ENCODE measurements around the gene EMC10. TPM values are rescaled to one million over a fixed set of nuclear protein-coding genes. Genes with fewer than 3 reads are reported as not detected.

The EMC10 gene
- total and polyA plus RNA-seq, 4 donors: 17.1 to 132 (median 40.5) TPM

DNA sequence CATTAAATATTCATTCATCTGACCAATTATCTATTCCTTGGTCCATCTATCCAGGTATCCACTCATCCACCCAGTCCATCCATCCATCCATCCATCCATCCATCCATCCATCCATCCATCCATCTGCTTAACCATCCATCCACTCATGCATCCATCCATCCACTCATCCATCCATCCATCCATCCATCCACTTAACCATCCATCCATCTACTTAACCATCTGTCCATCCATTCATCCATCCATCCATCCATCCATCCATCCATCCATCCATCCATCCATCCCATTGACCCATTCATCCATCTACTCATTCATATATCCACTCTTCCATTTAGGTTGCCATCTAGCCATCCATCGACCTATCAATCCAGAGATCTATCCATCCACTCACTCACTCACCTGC is 32.2 kb upstream of the EMC10 start:
- no peak for DNase-seq (ENCODE audit: low spot score)
- Histone ChIP-seq H3K4me1 (ENCODE audit: control insufficient read depth in 4 of 4, insufficient read depth in 4 of 4, low read length in 3 of 4) (no peaks in the 10 kb centered on the region), H3K27me3 (ENCODE audit: control insufficient read depth in 4 of 4, insufficient read depth in 4 of 4, low read length in 3 of 4) (peaks cover 0 to 2% (median 0%) of the 10 kb centered on the region in 4 donors), H3K9ac (ENCODE audit: low read depth in 1 of 2, low read length in 2 of 2) (no peak overlapping the region), H3K36me3 (ENCODE audit: control insufficient read depth in 4 of 4, insufficient read depth in 3 of 4, low read depth in 1 of 4, low read length in 3 of 4) (no peaks in the 10 kb centered on the region), H3K27ac (ENCODE audit: low read depth in 1 of 2, low read length in 2 of 2) (no peak overlapping the region), H3K4me3 (ENCODE audit: low read depth in 1 of 3, low read length in 3 of 3) (no peak overlapping the region), H3K9me3 (ENCODE audit: control insufficient read depth in 4 of 4, low read length in 3 of 4) (no peaks in the 10 kb centered on the region)
- no peak for TF ChIP-seq HNF4G (IDR thresholded peaks at IDR 0.05)
- TF ChIP-seq FOXA2 (IDR thresholded peaks at IDR 0.05): no peak
- no peak for TF ChIP-seq YY1 (IDR thresholded peaks at IDR 0.05)
- WGBS: 60% methylated on average over 1 of the region's 1 CpG

DNA sequence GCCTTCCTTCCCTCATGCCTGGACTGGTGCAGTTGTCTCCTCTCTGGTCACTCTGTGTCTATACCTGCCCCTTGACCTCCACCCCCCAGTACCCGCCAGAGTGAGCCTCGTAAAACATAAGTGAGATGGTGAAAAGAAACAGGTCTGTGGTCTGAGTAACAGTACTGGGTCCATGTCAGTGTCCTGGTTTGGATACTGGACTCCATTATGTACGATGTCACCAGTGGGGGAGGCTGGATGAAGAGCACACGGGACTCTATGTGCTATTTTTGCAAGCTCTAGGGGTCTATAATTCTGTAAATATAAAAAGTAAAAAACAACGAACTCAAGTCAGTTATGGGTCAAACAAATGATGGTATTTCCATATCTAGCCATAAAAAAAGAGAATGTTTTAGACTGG is 29.3 kb upstream of the EMC10 start:
- no peak for DNase-seq (ENCODE audit: low spot score)
- peaks cover 0 to 2% (median 0%) of the 10 kb centered on the region in 4 donors for H3K27me3 ChIP-seq (ENCODE audit: control insufficient read depth in 4 of 4, insufficient read depth in 4 of 4, low read length in 3 of 4)
- no peak overlapping the region for H3K27ac ChIP-seq (ENCODE audit: low read depth in 1 of 2, low read length in 2 of 2)
- WGBS: 86% methylated on average over 5 of the region's 5 CpGs
- no peaks in the 10 kb centered on the region for H3K9me3 ChIP-seq (ENCODE audit: control insufficient read depth in 4 of 4, low read length in 3 of 4)
- no peak for TF ChIP-seq HNF4A (conservative IDR thresholded peaks at IDR 0.05)
- no peak for TF ChIP-seq YY1 (IDR thresholded peaks at IDR 0.05)
- TF ChIP-seq JUND (IDR thresholded peaks at IDR 0.05): no peak
- TF ChIP-seq, protein P1, sequence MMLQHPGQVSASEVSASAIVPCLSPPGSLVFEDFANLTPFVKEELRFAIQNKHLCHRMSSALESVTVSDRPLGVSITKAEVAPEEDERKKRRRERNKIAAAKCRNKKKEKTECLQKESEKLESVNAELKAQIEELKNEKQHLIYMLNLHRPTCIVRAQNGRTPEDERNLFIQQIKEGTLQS (IDR thresholded peaks at IDR 0.05): no peak
- TF ChIP-seq, protein P2, sequence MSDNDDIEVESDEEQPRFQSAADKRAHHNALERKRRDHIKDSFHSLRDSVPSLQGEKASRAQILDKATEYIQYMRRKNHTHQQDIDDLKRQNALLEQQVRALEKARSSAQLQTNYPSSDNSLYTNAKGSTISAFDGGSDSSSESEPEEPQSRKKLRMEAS (IDR thresholded peaks at IDR 0.05): no peak
- TF ChIP-seq FOXA1 (IDR thresholded peaks at IDR 0.05): no peak
- no peak for TF ChIP-seq HNF4G (IDR thresholded peaks at IDR 0.05)
- TF ChIP-seq, protein P3, sequence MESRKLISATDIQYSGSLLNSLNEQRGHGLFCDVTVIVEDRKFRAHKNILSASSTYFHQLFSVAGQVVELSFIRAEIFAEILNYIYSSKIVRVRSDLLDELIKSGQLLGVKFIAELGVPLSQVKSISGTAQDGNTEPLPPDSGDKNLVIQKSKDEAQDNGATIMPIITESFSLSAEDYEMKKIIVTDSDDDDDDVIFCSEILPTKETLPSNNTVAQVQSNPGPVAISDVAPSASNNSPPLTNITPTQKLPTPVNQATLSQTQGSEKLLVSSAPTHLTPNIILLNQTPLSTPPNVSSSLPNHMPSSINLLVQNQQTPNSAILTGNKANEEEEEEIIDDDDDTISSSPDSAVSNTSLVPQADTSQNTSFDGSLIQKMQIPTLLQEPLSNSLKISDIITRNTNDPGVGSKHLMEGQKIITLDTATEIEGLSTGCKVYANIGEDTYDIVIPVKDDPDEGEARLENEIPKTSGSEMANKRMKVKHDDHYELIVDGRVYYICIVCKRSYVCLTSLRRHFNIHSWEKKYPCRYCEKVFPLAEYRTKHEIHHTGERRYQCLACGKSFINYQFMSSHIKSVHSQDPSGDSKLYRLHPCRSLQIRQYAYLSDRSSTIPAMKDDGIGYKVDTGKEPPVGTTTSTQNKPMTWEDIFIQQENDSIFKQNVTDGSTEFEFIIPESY (IDR thresholded peaks at IDR 0.05): no peak
- no peak for TF ChIP-seq RXRA (IDR thresholded peaks at IDR 0.05)
- no peak for TF ChIP-seq RAD21 (IDR thresholded peaks at IDR 0.05)
- no peak for TF ChIP-seq EGR1 (IDR thresholded peaks at IDR 0.05; ENCODE audit: low read depth in 2 of 2)
- TF ChIP-seq, protein P4, sequence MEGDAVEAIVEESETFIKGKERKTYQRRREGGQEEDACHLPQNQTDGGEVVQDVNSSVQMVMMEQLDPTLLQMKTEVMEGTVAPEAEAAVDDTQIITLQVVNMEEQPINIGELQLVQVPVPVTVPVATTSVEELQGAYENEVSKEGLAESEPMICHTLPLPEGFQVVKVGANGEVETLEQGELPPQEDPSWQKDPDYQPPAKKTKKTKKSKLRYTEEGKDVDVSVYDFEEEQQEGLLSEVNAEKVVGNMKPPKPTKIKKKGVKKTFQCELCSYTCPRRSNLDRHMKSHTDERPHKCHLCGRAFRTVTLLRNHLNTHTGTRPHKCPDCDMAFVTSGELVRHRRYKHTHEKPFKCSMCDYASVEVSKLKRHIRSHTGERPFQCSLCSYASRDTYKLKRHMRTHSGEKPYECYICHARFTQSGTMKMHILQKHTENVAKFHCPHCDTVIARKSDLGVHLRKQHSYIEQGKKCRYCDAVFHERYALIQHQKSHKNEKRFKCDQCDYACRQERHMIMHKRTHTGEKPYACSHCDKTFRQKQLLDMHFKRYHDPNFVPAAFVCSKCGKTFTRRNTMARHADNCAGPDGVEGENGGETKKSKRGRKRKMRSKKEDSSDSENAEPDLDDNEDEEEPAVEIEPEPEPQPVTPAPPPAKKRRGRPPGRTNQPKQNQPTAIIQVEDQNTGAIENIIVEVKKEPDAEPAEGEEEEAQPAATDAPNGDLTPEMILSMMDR (IDR thresholded peaks at IDR 0.05; ENCODE audit: low read depth, low read length, missing input control): no peak
- no peak for TF ChIP-seq SP1 (IDR thresholded peaks at IDR 0.05)
- no peak for TF ChIP-seq GABPA (IDR thresholded peaks at IDR 0.05 in 1 of 2, conservative IDR thresholded peaks at IDR 0.05 in 1 of 2)
- TF ChIP-seq TAF1 (conservative IDR thresholded peaks at IDR 0.05): no peak
- TF ChIP-seq, protein P5, sequence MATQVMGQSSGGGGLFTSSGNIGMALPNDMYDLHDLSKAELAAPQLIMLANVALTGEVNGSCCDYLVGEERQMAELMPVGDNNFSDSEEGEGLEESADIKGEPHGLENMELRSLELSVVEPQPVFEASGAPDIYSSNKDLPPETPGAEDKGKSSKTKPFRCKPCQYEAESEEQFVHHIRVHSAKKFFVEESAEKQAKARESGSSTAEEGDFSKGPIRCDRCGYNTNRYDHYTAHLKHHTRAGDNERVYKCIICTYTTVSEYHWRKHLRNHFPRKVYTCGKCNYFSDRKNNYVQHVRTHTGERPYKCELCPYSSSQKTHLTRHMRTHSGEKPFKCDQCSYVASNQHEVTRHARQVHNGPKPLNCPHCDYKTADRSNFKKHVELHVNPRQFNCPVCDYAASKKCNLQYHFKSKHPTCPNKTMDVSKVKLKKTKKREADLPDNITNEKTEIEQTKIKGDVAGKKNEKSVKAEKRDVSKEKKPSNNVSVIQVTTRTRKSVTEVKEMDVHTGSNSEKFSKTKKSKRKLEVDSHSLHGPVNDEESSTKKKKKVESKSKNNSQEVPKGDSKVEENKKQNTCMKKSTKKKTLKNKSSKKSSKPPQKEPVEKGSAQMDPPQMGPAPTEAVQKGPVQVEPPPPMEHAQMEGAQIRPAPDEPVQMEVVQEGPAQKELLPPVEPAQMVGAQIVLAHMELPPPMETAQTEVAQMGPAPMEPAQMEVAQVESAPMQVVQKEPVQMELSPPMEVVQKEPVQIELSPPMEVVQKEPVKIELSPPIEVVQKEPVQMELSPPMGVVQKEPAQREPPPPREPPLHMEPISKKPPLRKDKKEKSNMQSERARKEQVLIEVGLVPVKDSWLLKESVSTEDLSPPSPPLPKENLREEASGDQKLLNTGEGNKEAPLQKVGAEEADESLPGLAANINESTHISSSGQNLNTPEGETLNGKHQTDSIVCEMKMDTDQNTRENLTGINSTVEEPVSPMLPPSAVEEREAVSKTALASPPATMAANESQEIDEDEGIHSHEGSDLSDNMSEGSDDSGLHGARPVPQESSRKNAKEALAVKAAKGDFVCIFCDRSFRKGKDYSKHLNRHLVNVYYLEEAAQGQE (IDR thresholded peaks at IDR 0.05): no peak
- no peak for TF ChIP-seq NR2F2 (IDR thresholded peaks at IDR 0.05)
- no peaks in the 10 kb centered on the region for H3K4me1 ChIP-seq (ENCODE audit: control insufficient read depth in 4 of 4, insufficient read depth in 4 of 4, low read length in 3 of 4)
- H3K36me3 ChIP-seq (ENCODE audit: control insufficient read depth in 4 of 4, insufficient read depth in 3 of 4, low read depth in 1 of 4, low read length in 3 of 4): no peaks in the 10 kb centered on the region
- no peak overlapping the region for H3K4me3 ChIP-seq (ENCODE audit: low read depth in 1 of 3, low read length in 3 of 3)
- no peak overlapping the region for H3K9ac ChIP-seq (ENCODE audit: low read depth in 1 of 2, low read length in 2 of 2)
